ENCODE measurements around the gene ZNF138. TPM values are rescaled to one million over a fixed set of nuclear protein-coding genes. Genes with fewer than 3 reads are reported as not detected.

Gene ZNF138
- total RNA-seq, 1 donor from 2014 or later = 17.4 TPM

DNA sequence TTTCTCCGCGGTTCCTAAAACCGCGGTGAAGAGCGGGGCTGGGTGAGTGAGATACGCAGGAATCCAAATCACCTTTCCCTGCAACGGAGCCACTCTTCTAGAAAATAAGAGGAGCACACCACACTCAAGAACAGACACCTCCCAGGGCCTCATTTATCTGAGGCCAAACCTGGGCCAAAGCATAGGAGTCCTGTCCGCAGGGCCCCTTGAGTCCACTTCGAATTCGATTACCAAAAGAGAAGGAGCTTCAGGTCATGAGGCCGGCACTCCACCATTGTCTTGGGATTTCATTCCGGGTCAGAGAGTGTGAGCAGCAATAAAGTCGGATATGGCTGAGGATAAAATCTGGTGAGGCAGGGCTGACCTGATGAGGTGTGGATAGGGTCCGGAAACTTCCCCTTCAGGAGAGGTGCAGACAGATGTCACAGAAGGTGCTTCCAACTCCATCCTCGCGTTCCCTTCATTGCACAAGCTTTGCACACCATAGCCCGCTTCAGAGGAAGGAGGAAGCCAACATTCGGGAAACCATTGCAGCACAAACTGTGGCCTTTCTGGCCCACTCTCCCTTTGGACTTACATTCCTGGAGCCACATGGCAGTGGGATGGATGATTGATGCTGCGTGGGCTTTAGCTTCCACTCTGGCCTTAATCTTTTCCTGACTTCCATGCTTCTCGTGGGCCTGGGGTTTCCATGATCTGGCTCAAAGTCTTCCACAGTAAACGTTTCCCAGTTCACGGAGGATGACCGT is 81.6 kb downstream of the ZNF138 start:
- DNase-seq = no peak

- peak; percentile 70 for DNase-seq
These were observed 82.8 kb downstream of the ZNF138 start for GRCh38 chr7:64876792-64877713.

DNA sequence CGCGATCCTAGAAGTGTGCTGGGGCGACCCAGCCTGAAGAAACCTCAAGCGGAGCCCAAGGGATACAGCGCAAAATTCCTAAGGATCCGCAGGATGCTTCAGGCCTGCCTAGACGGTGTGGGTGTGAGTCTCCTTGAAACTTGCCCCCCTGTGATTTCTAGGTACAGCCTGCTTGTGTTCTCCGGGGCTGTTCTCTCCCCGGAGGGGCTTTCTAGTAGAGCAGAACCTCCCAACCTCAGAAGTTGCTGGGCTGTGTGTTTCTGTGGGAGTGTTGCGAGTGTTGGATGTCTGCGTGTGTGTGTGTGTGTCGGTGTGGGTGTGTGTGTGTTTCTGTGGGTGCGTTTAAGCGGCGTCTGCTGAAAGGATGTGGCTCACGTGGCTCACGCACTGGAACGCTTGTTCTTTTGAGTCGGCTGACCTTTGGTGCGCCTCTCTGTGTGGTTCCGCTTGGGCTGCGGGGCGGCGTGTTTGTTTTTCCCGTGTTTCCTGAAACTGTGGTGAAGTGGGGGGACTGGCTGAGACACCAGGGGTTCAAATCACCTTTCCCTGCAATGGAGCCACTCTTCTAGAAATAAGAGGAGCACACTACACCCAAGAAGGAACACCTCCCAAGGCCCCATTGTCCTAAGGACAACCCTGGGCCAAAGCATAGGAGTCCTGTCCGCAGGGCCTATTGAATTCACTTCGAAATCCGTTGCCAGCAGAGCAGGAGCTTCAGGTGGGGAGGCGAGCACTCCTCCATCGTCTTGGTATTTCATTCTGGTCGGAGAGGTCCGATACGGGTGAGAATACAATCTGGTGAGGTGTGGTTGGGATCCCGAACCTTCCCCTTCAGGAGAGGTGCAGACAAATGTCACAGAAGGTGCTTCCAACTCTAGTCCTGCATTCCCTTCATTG is 83.7 kb downstream of the ZNF138 start:
- DNase-seq = no peak

- DNase-seq = no peak
These were observed 84.5 kb downstream of the ZNF138 start for GRCh38 chr7:64878684-64879083.

DNA sequence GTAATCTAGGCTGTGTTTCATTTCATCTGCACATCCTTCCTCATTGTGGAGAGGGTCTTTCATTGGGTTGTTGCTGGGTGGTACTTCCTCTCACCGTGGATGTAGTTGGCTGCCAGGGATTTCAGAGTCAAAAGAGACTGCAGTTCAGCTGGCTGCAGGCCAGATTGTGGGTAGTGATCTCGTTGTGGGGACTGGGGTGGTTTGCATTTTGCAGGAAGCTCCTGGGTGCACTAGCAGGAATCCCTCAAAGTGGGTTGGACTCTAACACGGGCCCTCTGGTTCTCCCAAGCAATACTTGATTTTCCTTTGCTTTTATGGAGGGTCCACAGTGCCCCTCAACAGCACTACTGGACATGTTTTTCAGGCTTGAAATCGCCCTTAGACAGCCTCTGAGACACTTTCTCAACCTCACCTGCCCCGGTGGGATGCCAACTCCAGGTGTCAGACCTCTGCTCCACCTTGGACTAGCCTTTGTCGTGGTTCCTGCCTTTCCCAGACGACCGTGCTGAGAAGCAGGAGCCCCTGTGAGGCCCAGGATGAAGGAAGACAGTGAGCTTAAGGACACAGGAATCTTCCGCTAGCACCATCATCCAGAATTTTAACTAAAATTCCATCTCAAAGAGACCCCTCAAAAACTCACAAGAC is 85.0 kb downstream of the ZNF138 start:
- no peak for DNase-seq

DNA sequence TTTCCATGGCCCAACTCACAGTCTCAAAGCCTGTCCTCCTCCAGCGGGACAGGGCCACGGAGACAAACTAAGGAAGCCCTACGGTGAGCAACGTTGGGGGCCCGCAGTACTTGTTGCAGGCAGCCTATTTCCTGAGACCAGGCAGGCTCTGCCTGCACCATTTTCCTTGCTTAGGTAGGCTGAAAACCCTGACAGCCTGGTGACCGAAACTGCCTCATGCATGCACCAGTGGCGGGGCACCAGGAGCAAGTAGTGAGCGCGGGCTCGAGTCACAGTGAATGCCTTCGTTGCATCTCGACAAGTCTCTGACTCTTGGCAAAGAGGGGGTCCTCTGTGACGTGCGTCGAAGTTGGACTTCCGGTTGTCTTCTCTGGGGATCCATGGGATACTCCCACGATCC is 85.6 kb downstream of the ZNF138 start:
- no peak for DNase-seq

GRCh38 chr7:64880322-64881297 is 86.4 kb downstream of the ZNF138 start:
- no peak for DNase-seq

- no peak for DNase-seq
These were observed 87.4 kb downstream of the ZNF138 start for GRCh38 chr7:64881461-64882287.

GRCh38 chr7:64882341-64883112 is 88.3 kb downstream of the ZNF138 start:
- peak; percentile 75 for DNase-seq

Other genes with a start within 250 kb of the ZNF138 start
- 29.1 TPM for gene ZNF680, start 231.4 kb upstream of the ZNF138 start, total RNA-seq
- 6.2 TPM for gene ZNF107, start 128.3 kb upstream of the ZNF138 start, total RNA-seq
- 7.4 TPM for gene ZNF273, start 108.8 kb downstream of the ZNF138 start, total RNA-seq
- 20.4 TPM for gene ZNF117, start 196.6 kb downstream of the ZNF138 start, total RNA-seq
- gene ERV3-1, start 212.3 kb downstream of the ZNF138 start, total RNA-seq = 19.3 TPM

All from tongue (tissue), 2 donors.